ENCODE results near the gene ACAT1. TPM values are rescaled to one million over a fixed set of nuclear protein-coding genes. Genes with fewer than 3 reads are reported as not detected.
"Not testable (repeated sequence)": the region's sequence is repeated elsewhere in the genome, so short reads cannot be mapped to it uniquely, and the experiment has no call there.

The ACAT1 gene
- total and polyA plus RNA-seq, 2 experiments from 2014 or later = 69.3 to 139 TPM

- Histone ChIP-seq H3K4me3 (no peak overlapping the region), H3K36me3 (peaks cover 31% of the 10 kb centered on the region), H3K27me3 (no peaks in the 10 kb centered on the region), H3K27ac (peak overlapping the region; percentile 38), H3K4me1 (ENCODE audit: low read depth) (no peaks in the 10 kb centered on the region), H3K9me3 (ENCODE audit: low read depth) (no peaks in the 10 kb centered on the region)
- DNase-seq (ENCODE audit: low read depth in 1 of 2, low spot score in 1 of 2) = peak in 1 of 2 donors; percentile 13
- no peak for TF ChIP-seq CTCF (IDR thresholded peaks at IDR 0.05; ENCODE audit: low read depth, low read length)
Measured at GRCh38 chr11:108148556-108148955, 27.2 kb downstream of the ACAT1 start.

- DNase-seq (ENCODE audit: low read depth in 1 of 2, low spot score in 1 of 2) = no peak
- Histone ChIP-seq H3K36me3 (peaks cover 40% of the 10 kb centered on the region), H3K4me3 (no peak overlapping the region), H3K27me3 (no peaks in the 10 kb centered on the region), H3K27ac (no peak overlapping the region), H3K9me3 (ENCODE audit: low read depth) (no peaks in the 10 kb centered on the region), H3K4me1 (ENCODE audit: low read depth) (no peaks in the 10 kb centered on the region)
- TF ChIP-seq CTCF (IDR thresholded peaks at IDR 0.05; ENCODE audit: low read depth, low read length) = no peak
Measured at GRCh38 chr11:108154591-108154990, 33.2 kb downstream of the ACAT1 start.

- no peak overlapping the region for H3K27ac ChIP-seq
- H3K4me3 ChIP-seq = no peak overlapping the region
- no peak for DNase-seq (ENCODE audit: low read depth in 1 of 2, low spot score in 1 of 2)
- peaks cover 37% of the 10 kb centered on the region for H3K36me3 ChIP-seq
- TF ChIP-seq CTCF (IDR thresholded peaks at IDR 0.05; ENCODE audit: low read depth, low read length) = no peak
- H3K9me3 ChIP-seq (ENCODE audit: low read depth) = no peaks in the 10 kb centered on the region
- H3K4me1 ChIP-seq (ENCODE audit: low read depth) = no peaks in the 10 kb centered on the region
- H3K27me3 ChIP-seq = no peaks in the 10 kb centered on the region
Measured at GRCh38 chr11:108160970-108161566, 39.7 kb downstream of the ACAT1 start.

GRCh38 chr11:108162878-108163277 lies 41.5 kb downstream of the ACAT1 start:
- not testable (repeated sequence) for H3K27ac ChIP-seq; DNase-seq (ENCODE audit: low read depth in 1 of 2, low spot score in 1 of 2); H3K9me3 ChIP-seq (ENCODE audit: low read depth); H3K27me3 ChIP-seq; H3K4me1 ChIP-seq (ENCODE audit: low read depth); H3K4me3 ChIP-seq
- H3K36me3 ChIP-seq = peaks cover 52% of the 10 kb centered on the region

- Histone ChIP-seq H3K36me3 (peaks cover 44% of the 10 kb centered on the region), H3K9me3 (ENCODE audit: low read depth) (no peaks in the 10 kb centered on the region), H3K4me3 (no peak overlapping the region), H3K27me3 (no peaks in the 10 kb centered on the region), H3K4me1 (ENCODE audit: low read depth) (no peaks in the 10 kb centered on the region), H3K27ac (no peak overlapping the region)
- no peak for TF ChIP-seq CTCF (IDR thresholded peaks at IDR 0.05; ENCODE audit: low read depth, low read length)
- DNase-seq (ENCODE audit: low read depth in 1 of 2, low spot score in 1 of 2) = no peak
Measured at GRCh38 chr11:108167624-108168023, 46.3 kb downstream of the ACAT1 start.

- Histone ChIP-seq H3K27me3 (no peaks in the 10 kb centered on the region), H3K9me3 (ENCODE audit: low read depth) (no peaks in the 10 kb centered on the region), H3K4me1 (ENCODE audit: low read depth) (no peaks in the 10 kb centered on the region), H3K36me3 (peaks cover 51% of the 10 kb centered on the region), H3K4me3 (no peak overlapping the region), H3K27ac (no peak overlapping the region)
- TF ChIP-seq CTCF (IDR thresholded peaks at IDR 0.05; ENCODE audit: low read depth, low read length) = no peak
- no peak for DNase-seq (ENCODE audit: low read depth in 1 of 2, low spot score in 1 of 2)
Measured at GRCh38 chr11:108170184-108170583, 48.8 kb downstream of the ACAT1 start.

All from cardiac muscle cell (in vitro differentiated cells and primary cell).